ENCODE measurements around the gene C9orf72.
A peak's percentile ranks its signal among the peaks of the same experiment; 100 is the strongest.

- TF ChIP-seq, protein P1, sequence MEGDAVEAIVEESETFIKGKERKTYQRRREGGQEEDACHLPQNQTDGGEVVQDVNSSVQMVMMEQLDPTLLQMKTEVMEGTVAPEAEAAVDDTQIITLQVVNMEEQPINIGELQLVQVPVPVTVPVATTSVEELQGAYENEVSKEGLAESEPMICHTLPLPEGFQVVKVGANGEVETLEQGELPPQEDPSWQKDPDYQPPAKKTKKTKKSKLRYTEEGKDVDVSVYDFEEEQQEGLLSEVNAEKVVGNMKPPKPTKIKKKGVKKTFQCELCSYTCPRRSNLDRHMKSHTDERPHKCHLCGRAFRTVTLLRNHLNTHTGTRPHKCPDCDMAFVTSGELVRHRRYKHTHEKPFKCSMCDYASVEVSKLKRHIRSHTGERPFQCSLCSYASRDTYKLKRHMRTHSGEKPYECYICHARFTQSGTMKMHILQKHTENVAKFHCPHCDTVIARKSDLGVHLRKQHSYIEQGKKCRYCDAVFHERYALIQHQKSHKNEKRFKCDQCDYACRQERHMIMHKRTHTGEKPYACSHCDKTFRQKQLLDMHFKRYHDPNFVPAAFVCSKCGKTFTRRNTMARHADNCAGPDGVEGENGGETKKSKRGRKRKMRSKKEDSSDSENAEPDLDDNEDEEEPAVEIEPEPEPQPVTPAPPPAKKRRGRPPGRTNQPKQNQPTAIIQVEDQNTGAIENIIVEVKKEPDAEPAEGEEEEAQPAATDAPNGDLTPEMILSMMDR (IDR thresholded peaks at IDR 0.05) = no peak
- no peak for TF ChIP-seq POLR2A (IDR thresholded peaks at IDR 0.05)
- peak in 2 of 4 donors; percentile 24 to 49 for TF ChIP-seq POLR2AphosphoS5 (IDR thresholded peaks at IDR 0.05)
- TF ChIP-seq EP300 (IDR thresholded peaks at IDR 0.05) = no peak
These were observed 39.1 kb downstream of the C9orf72 start for GRCh38 chr9:27534131-27534530.
